ENCODE measurements around the gene TP53INP2.
"Not testable (repeated sequence)": the region's sequence is repeated elsewhere in the genome, so short reads cannot be mapped to it uniquely, and the experiment has no call there.

The TP53INP2 gene, protein sequence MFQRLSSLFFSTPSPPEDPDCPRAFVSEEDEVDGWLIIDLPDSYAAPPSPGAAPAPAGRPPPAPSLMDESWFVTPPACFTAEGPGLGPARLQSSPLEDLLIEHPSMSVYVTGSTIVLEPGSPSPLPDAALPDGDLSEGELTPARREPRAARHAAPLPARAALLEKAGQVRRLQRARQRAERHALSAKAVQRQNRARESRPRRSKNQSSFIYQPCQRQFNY

DNA sequence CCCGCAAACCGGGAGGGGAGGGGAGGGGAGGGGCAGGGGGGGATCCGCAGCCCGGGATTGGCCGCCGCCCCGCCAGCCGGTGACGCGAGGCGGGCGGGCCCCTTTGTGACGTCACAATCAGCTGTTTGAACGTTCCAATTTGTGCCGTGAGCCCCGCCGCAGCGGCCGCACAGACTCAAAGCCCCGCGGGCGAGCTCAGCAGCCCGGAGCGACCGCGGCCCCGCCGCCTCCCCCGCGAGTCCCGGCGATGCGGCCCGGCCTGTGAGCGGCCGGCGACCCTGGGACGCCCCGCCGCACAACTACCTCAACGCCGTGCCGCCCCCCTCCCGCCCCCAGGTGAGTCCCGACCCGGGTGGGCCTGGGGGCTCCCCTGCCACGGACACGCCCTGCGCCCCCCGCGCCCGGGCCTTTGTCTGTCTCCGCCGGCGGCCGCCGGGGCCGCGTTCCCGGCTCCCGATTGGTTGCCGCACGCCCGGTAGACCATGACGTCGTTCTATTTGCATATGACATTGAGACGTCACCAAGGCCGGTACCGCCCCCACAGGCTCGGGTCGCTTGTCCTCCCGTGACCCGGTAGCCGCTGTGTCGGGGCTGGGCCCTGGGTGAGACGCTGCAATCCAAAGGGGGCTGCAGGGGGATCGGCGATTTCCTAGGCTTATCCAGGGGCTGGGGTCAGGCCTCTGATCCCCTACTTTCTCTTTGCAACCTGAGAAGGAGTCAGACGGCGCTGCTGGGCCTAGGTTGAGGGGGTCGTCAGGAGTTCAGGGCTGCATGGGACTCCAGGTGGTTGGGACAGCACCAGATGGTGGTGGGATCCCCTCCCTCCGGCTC, at the start of gene TP53INP2:
TP53INP2 (plus strand) TSS at position 168 of the 831 bp plus-strand sequence. CDS start 4,396 bp downstream, outside the sequence.
- DNase-seq (ENCODE audit: low read depth in 3 of 3, low spot score in 1 of 3): peak; percentile 68 to 71 (median 69)

DNA sequence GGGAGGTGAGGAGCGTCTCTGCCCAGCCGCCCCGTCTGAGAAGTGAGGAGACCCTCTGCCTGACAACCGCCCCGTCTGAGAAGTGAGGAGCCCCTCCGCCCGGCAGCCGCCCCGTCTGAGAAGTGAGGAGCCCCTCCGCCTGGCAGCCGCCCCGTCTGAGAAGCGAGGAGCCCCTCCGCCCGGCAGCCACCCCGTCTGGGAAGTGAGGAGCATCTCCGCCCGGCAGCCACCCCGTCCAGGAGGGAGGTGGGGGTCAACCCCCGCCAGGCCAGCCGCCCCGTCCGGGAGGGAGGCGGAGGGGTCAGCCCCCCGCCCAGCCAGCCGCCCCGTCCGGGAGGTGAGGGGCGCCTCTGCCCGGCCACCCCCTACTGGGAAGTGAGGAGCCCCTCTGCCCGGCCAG, 45.5 kb upstream of the TP53INP2 start:
- DNase-seq (ENCODE audit: low read depth in 3 of 3, low spot score in 1 of 3): not testable (repeated sequence)

DNA sequence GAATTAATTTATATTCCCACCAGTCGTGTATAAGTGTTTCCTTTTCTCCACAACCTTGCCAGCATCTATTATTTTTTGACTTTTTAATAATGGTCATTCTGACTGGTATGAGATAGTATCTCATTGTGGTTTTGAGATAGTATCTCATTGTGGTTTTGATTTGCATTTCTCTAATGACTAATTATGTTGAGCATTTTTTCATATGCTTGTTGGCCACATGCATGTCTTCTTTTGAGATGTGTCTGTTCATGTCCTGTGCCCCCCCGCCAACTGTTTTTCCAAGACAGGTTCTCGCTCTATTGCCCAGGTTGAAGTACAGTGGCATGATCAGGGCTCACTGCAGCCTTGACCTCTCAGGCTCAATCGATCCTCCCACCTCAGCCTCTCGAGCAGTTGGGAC, 42.3 kb upstream of the TP53INP2 start:
- not testable (repeated sequence) for DNase-seq (ENCODE audit: low read depth in 3 of 3, low spot score in 1 of 3)

DNA sequence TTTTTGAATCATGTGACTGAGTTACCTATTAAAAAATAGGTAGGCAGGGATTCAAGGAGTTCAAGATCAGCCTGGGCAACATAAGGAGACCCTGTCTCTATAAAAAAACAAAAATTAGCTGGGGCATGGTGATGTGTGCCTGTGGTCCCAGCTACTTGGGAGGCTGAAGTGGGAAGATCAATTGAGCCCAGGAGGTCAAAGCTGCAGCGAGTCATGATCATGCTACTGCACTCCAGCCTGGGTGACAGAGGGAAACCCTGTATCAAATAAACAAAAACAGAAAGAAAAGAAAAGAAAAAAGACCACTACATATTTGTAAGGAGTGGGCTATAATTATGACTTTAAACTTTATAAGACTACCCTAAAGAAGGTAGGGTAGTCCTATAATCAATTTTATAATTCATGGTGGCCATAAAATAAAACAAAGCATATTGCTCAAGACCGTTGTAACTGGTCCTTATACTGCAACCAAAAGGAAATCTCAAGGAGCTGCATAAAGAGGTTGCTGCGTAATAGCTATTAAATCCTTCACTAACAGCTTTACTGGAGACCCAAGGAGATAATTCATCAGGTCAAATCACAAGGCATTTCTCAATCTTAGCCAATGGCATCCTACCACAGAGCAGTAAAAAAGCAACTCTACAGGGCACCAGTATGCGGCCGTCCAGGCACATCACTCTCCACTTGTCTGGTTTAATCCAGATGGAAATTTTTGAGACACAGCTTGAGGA, 40.8 kb upstream of the TP53INP2 start:
- DNase-seq (ENCODE audit: low read depth in 3 of 3, low spot score in 1 of 3): no peak

DNA sequence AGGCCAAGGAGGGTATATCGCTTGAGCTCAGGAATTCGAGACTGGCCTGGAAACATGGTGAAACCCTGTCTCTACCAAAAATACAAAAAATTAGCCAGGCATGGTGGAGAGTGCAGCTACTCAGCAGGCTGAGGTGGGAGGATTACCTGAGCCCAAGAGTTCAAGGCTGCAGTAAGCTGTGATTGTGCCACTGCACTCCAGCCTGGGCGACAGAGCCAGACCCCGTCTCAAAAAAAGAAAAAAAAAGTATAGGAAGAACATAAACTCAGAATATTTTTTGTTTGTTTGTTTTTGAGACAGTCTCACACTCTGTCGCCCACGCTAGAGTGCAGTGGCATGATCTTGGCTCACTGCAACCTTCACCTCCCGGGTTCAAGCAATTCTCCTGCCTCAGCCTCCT, 39.4 kb upstream of the TP53INP2 start:
- DNase-seq (ENCODE audit: low read depth in 3 of 3, low spot score in 1 of 3): not testable (repeated sequence)

DNA sequence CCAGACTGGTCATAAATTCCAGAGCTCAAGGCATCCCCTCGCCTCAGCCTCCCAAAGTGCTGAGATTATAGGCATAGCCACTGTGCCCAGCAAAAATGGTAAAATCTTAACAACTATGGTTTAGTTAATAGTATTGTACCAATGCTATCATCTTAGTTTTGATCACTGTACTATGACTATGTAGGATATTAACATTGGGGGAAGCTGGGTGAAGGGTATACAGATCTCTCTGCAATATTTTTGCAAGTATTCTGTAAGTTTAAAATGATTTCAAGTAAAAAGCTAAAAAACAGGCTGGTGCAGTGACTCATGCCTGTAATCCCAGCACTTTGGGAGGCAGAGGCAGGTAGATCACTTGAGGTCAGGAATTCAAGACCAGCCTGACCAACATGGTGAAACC, 35.0 kb upstream of the TP53INP2 start:
- DNase-seq (ENCODE audit: low read depth in 3 of 3, low spot score in 1 of 3): no peak

DNA sequence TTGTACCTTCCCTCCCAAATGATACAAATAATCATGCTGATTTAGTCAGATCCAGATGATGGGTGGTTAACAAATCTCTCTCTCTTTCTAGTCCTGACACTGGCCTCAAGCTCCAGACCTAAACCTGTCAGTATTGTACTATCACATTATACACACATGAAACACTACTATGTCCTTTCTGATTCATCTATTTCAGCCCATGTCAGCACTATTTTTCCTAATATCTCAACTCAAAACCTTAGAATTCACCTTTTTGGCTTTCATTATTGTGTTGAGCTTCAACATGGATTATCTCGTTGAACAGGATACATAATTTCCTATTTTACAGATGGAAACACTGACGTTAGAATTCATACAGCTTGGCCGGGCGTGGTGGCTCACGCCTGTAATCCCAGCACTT, 30.7 kb upstream of the TP53INP2 start:
- no peak for DNase-seq (ENCODE audit: low read depth in 3 of 3, low spot score in 1 of 3)

DNA sequence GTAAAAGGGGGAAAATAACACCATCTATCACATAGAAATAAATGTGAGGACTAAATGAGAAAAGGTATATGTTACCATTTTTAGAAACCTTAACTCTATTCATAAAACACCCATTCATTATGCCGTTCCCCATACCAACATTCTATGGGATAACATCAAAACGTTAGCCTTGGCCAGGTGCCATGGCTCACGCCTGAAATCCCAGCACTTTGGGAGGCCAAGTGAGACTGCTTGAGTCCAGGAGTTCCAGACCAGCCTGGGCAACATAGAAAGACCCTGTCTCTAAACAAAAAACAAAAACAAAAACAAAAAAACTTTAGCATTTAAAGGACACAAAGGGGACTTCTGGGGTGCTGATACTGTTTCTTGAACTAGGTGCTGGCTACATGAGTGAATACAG, 28.6 kb upstream of the TP53INP2 start:
- no peak for DNase-seq (ENCODE audit: low read depth in 3 of 3, low spot score in 1 of 3)

DNA sequence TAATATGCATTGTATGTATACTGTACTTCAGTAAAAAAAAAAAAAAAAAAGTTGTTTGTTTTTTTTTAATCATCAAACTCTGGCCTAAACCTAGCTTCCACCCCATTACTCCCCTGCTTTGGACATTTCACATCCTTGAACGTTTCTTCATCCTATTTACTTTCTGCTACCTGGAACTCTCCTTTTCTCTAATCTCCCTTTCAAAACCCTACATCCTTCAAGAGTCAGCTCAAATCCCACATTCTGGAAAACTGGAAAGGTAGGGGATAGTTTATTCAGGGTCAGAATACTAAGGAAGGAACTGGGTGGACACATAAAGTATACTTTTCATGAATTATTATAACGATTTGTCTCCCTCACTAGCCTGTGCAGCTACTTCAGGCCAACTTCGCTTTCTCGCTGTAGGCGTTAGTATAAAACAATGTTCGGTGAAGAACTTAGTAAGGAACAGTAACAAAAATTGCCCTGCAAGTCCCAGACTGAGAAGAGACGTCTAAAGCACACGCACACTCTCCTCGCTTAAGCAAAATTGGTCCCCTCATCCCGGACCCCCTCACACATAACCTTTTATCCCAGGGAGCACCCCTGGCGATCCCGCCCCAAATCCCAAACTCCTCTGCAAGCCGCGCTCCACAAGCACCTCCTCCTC, 28.0 kb upstream of the TP53INP2 start:
- DNase-seq (ENCODE audit: low read depth in 3 of 3, low spot score in 1 of 3): no peak

DNA sequence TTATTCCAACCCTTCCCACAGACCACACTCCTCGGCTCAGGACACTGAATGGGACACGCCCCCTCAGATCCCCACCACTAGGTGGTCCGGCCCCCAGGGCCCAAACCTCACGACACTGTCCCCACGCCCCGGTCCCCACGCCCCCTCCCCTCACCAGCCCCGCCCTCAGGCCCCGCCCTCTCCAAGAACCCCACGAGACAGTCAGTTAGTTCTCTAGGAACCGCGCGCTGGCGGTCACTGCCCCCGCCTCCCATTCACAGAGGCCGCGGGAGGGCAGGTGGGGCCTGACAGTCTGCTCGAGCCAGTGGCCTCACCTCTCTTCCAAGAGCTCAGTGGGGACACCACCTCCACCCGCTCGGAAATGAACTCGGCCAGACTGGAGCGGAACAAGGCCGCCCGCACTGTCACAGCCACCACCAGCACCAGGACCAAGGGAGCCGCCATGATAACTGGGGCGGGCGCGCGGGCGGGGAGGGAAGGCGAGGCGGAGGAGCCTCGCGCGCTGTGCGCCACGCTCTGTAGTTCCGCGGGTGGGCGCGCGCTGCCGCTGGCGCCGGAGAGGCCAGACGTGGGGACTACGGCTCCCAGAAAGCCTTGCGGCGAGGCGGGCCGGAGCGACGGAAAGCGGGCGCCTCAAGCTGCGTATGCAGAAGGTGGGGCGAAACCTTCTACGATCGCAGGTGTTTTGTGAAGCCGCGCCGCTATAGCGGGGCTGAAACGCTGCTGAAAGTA, 27.3 kb upstream of the TP53INP2 start, which contains the start of gene PIGU:
PIGU (minus strand) TSS at position 451 of the 732 bp plus-strand sequence; CDS start at position 444, 7 bp downstream.
- peak; percentile 85 to 90 (median 89) for DNase-seq (ENCODE audit: low read depth in 3 of 3, low spot score in 1 of 3)

DNA sequence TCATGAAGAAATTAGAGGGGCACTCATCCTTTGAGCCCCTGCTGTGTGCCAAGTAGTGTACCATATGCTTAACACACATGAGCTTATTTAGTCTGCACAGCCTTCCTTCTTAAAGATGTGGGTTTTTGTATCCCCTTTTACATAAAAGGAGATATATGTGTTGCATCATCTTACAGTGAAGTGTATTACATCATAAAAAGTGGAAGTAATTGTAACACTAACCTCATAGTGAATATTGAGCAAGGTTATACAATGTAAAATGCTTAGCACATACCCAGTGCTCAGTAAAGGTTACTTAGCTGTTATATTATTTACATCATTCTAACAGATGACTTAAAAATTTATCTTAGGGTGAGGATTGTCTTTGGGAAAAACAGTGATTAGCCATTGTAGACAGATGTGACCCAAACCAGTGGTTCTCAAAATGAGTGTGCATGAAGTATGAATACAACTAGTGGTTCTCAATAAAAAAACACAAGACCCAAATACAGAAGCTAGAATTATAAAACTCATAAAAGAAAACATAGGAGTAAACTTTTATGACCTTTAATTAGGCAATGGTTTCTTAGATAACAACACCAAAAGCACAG, 23.5 kb upstream of the TP53INP2 start:
- no peak for DNase-seq (ENCODE audit: low read depth in 3 of 3, low spot score in 1 of 3)

DNA sequence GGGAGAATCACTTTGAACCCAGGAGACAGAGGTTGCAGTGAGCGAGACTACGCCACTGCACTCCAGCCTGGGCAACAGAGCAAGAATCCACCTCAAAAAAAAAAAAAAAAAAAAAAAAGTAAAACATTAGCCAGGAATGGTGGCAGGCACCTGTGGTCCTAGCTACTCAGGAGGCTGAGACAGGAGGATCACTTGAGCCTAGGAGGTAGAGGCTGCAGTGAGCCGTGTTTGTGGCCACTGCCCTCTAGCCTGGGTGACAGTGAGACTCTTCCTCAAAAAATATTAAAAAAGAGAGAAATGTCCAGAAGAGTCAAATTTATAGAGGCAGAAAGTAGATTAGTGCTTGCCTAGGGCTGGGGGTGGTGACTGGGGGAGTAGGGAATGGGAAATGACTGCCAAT, 20.5 kb upstream of the TP53INP2 start:
- DNase-seq (ENCODE audit: low read depth in 3 of 3, low spot score in 1 of 3): no peak

DNA sequence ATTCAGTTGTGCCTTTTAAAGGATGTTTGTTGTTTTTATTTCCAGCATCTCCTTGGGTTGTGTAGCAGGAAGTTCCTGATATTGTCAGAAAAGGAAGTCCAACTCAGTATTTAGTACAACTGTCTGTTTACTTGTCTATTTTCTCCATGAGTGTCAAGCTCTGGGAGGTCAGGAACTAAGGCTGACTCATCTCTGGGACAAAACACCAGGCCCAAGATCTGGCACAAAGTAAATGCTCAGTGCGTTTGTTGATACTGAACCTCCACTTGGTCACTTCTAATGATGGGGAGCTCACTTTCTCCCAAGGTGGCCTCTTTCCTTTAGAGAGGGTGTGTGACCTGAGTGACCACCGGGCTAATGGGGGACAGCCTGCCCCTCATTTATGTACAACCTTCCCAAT, 14.7 kb upstream of the TP53INP2 start:
- no peak for DNase-seq (ENCODE audit: low read depth in 3 of 3, low spot score in 1 of 3)

DNA sequence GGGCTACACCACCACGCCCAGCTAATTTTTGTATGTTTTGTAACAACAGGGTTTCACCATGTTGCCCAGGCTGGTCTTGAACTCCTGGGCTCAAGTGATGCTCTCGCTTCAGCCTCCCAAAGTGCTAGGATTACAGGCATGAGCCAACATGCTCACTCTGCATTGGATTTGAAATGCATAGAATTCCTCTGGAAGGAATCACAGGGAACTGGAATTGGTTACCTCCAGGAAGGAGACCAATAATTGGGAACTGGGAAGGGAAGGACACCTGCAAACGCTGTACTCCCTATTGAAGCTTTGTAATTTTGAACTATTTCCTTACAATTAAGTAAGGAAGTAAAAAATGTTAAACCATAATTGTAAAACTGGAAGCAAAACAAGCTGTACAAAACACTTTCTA, 12.3 kb upstream of the TP53INP2 start:
- no peak for DNase-seq (ENCODE audit: low read depth in 3 of 3, low spot score in 1 of 3)

DNA sequence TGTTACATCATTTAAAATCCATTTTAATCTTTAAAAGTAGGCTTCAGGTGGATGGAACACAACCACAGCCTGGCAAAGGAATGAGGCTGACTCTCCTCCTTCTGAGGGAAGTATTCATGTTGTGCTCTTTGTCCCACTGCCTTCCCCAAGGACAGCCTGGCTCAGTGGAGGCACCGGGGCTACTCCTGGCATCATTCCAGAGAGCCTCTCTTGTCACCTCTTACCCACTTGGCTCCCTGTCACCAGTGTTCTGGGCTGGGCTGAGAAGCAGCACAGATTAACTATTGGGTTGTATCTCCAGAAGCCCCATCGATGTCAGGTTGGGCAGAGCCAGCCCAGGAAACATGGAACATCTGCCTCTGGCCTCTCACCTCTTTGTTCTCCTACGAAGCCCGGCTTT, 10.7 kb upstream of the TP53INP2 start:
- DNase-seq (ENCODE audit: low read depth in 3 of 3, low spot score in 1 of 3): no peak

DNA sequence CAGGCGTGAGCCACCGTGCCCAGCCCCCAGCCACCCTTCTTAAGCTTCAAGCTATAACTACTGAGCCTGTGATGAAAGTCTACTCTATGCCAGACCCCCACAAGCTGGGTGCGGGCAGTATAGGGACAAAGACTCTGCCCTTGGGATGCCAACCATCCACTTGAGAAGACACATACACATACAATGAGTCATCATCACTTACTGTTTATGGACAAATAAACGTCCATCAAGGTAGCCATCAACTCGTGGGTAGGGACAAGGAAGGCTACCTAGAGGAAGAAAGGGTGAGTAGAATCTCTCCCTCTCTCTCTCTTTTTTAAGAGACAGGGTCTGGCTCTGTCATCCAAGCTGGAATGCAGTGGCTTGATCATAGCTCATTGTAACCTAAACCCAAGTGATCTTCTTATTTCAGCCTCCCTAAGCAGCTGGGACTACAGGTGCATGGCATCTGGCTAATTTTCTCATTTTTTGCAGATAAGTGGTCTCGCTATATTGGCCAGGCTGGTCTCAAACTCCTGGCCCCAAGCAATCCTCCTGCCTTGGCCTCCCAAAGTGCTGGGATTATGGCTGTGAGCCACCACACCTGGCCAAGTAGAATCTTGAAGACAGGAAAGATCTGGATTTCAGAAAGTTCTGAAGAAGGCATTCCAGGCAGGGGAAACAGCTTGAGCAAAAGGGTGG, 2.6 kb upstream of the TP53INP2 start:
- no peak for DNase-seq (ENCODE audit: low read depth in 3 of 3, low spot score in 1 of 3)

DNA sequence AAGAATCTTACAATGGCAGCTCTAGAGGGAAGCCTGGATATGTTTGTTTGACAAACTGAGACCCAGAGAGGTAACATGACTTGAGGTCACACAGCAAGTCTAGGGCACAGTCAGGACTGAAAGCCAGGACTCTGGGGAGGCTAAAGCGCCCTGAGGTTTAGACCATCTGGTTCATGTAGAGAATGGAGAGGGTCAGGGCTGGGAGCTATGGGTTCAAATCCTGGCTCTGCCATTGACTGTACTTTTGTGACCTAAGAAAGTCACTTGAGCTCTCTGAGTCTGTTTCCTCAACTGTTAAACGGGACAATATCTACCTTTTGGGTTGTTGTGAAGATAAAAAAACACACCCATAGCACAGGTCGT, 1.1 kb upstream of the TP53INP2 start:
- DNase-seq (ENCODE audit: low read depth in 3 of 3, low spot score in 1 of 3): no peak

DNA sequence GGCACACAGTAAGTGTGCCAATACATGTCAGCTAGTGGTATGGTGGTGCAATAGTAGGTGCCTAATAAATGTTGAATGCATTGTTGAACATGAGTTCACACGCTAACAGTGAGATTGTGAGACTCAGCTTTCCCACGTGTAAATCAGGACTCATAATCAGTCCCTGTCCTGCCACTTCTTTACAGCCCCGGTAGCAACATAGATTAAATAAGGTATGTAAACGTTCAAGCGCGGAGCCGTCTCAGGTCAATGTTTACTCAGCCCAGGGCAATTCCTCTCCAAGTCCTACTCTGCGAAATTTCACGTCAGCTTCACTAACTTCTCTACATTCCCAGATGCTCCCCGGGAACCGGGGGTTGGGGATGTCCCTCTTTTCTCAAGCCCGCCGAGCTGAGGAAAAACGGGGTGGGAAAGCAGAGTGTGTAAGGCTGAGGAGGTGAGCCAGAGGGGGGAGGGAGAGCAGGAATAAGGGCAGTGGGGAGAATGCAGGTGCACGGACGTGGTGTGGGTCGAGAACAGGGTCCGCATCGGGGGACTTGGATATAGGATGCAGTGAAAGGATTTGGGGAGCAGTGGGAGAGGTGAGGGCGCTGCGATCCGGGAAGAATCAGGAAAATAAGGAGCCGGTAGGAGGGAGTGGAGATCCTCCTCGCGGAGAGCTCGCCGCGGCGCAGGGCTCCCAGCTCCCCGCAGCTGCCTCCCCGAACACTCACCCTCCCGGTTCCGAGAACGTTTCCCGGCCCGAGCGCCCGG, 544 bp upstream of the TP53INP2 start:
- DNase-seq (ENCODE audit: low read depth in 3 of 3, low spot score in 1 of 3): no peak

DNA sequence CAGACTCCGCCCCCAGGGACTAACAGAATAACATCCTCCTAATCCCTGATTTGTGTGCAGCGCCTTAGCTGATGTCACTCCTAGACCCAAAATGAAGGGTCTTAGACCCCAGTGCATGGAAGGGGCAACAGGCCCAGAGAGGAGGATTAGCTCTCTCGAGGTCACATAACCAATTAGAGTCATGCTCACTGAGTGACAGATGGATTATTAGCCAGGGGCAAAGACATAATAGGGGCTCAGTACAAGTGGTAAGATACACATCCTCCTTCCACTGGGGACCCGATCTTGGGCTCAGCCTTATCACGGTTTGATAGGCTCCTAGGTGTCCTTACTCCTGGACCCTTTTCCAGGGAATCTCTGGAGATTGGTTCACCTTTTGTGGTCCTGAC, 858 bp downstream of the TP53INP2 start:
- DNase-seq (ENCODE audit: low read depth in 3 of 3, low spot score in 1 of 3): no peak

Data from stimulated activated CD4-positive, alpha-beta T cell treated with anti-CD3 and anti-CD28 coated beads, TNF-alpha, amount 100 ng/mL, for 1 hour (primary cell).